Keratinocyte (primary cell): ENCODE measurements around the gene TADA2B. TPM values are rescaled to one million over a fixed set of nuclear protein-coding genes. Genes with fewer than 3 reads are reported as not detected.

Source experiments
- DNase-seq: peaks from one replicate; pipeline ENCODE4 v3.0.0-alpha.2; 2011; ENCODE audit warnings: low read depth, missing footprints, low spot score
- FAIRE-seq: peaks from 2 replicates; lab custom pipeline; 2011; peaks lifted over from hg19 to GRCh38; lab: Jason Lieb, UNC
- H2AFZ ChIP-seq: 2 replicates; pipeline ENCODE4 v1.6.0; 2012; ENCODE audit warnings: low read length, control low read depth, inconsistent platforms; ENCODE audit not compliant: control insufficient read depth
- H3K27ac ChIP-seq: 2 replicates; pipeline ENCODE4 v1.5.1; 2011; ENCODE audit warnings: low read length; ENCODE audit not compliant: control insufficient read depth, insufficient read depth
- H3K27me3 ChIP-seq: 3 replicates; pipeline ENCODE4 v1.6.0; 2011; ENCODE audit warnings: low read length; ENCODE audit not compliant: control insufficient read depth, insufficient read depth; ENCODE audit errors: extremely low read depth
- H3K36me3 ChIP-seq, 2 experiments: 2 replicates in 1 of 2; 3 replicates in 1 of 2; pipeline ENCODE4 v1.5.1; 2011; ENCODE audit warnings: low read length in 2 of 2, mild to moderate bottlenecking in 1 of 2; ENCODE audit not compliant: control insufficient read depth in 2 of 2, insufficient read depth in 2 of 2; ENCODE audit errors: extremely low read depth in 1 of 2
- H3K4me1 ChIP-seq: 3 replicates; pipeline ENCODE4 v1.5.1; 2011; ENCODE audit warnings: low read length; ENCODE audit not compliant: control insufficient read depth, insufficient read depth; ENCODE audit errors: extremely low read depth
- H3K4me2 ChIP-seq: 3 replicates; pipeline ENCODE4 v1.6.0; 2011; ENCODE audit warnings: low read depth, low read length; ENCODE audit not compliant: control insufficient read depth, insufficient read depth; ENCODE audit errors: extremely low read depth
- H3K4me3 ChIP-seq, 3 experiments: fragments of 200-600 bp in 1 of 3; sonication (generic) in 1 of 3; 2 replicates in 2 of 3; 3 replicates in 1 of 3; pipeline ENCODE4 v1.5.1; 2011 to 2016; ENCODE audit warnings: low read length in 3 of 3, mild to moderate bottlenecking in 3 of 3, control low read depth in 2 of 3, inconsistent platforms in 1 of 3, low read depth in 1 of 3, mixed read lengths in 1 of 3, mixed run types in 1 of 3, moderate library complexity in 1 of 3; ENCODE audit not compliant: control insufficient read depth in 2 of 3, insufficient read depth in 2 of 3; ENCODE audit errors: extremely low read depth in 1 of 3
- H3K79me2 ChIP-seq: 2 replicates; pipeline ENCODE4 v1.6.0; 2012; ENCODE audit warnings: low read length; ENCODE audit not compliant: control insufficient read depth, insufficient read depth
- H3K9ac ChIP-seq: 3 replicates; pipeline ENCODE4 v1.6.0; 2011; ENCODE audit warnings: low read length; ENCODE audit not compliant: control insufficient read depth, insufficient read depth; ENCODE audit errors: extremely low read depth
- H3K9me1 ChIP-seq: 3 replicates; pipeline ENCODE4 v1.6.0; 2011; ENCODE audit warnings: low read length; ENCODE audit not compliant: control insufficient read depth, insufficient read depth; ENCODE audit errors: extremely low read depth
- H3K9me3 ChIP-seq: 2 replicates; pipeline ENCODE4 v1.5.1; 2012; ENCODE audit warnings: low read depth, low read length; ENCODE audit not compliant: control insufficient read depth
- H4K20me1 ChIP-seq: 3 replicates; pipeline ENCODE4 v1.6.0; 2011; ENCODE audit warnings: low read length; ENCODE audit not compliant: control insufficient read depth, insufficient read depth; ENCODE audit errors: extremely low read depth
- EZH2 ChIP-seq: IDR thresholded peaks from one replicate; pipeline ENCODE4 v1.6.1; 2012; ENCODE audit warnings: inconsistent platforms, mild to moderate bottlenecking, low read length, moderate library complexity
- dilution Hi-C: fragments of 300-500 bp; cut with MboI; formaldehyde crosslinking; loops from one replicate; pipeline ENCODE4 v1.7.0; 2020; ENCODE audit warnings: low sequenced_read_pairs; ENCODE audit not compliant: extremely low pct_ligation_motif_present
- polyA plus RNA-seq, 5 experiments: library from polyadenylated mRNA; depleted of rRNA in 3 of 5; stranded (reverse) in 3 of 5; stranded (forward) in 1 of 5; unstranded in 1 of 5; fragments of >200 nt; gene quantifications; 1 replicate in 1 of 5; 2 replicates in 3 of 5; 3 replicates in 1 of 5; pipeline versions ENCODE4 v1.2.1 to v1.2.3, GENCODE V29; 2011 to 2012; ENCODE audit warnings: missing spikeins in 2 of 5, low read depth in 1 of 5, low replicate concordance in 1 of 5
- TF ChIP-seq, protein P1 (sequence below), 3 experiments: IDR thresholded peaks in 1 of 3; conservative IDR thresholded peaks in 1 of 3; optimal IDR thresholded peaks in 1 of 3; 2 replicates in 2 of 3; 3 replicates in 1 of 3; pipeline versions ENCODE3 to v1.5.1; 2011; ENCODE audit warnings: low read length in 3 of 3, mild to moderate bottlenecking in 3 of 3, moderate library complexity in 2 of 3, control low read depth in 1 of 3, inconsistent platforms in 1 of 3; ENCODE audit not compliant: insufficient read depth in 2 of 3; ENCODE audit errors: extremely low read depth in 1 of 3

The TADA2B gene
- polyA plus RNA-seq, 1 donor (not counting 4 experiments of a cell fraction or from before 2014, with no cell fraction given), result 5.3 TPM

DNA sequence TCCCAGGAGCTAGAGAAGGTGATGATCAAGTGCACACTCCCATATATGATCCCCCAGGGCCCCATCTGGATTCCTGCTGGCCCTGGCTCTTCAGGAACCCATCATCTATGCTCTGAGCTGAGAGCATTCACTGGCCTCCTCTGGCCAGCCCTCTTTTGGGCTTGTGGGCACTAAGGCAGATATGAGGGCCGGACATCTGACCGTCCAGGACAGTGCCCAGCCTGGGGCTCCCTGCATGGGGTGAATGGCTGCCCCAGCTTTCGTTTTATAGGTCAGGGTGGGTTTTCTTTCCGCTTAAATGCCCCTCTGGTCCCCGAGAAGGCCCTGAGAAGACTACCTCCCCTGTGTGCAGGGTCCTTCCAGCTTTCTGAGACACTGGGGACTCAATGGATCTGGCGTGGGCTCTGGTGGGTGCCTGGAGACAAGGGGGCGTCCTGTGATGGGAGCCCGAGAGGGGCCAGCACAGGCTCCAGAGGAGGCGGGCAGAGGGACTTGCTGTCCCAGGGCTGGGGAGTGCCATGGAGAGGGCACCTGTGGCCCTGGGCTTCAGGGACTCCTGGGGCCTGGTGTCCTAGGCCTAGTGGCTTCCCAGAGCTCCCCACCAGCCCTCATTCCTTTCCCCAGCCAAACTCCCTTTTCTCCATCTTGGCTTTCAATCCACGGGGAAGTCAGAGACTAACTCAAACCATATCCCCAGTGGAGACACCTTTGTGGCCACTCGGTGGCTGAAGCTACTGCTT lies 64.2 kb downstream of the TADA2B start:
- Histone ChIP-seq H3K36me3 (no peaks in the 10 kb centered on the region), H3K27me3 (peaks cover 9% of the 10 kb centered on the region), H4K20me1 (no peaks in the 10 kb centered on the region), H3K9ac (no peak overlapping the region), H3K4me1 (peaks cover 6% of the 10 kb centered on the region), H3K9me3 (no peaks in the 10 kb centered on the region), H3K27ac (no peak overlapping the region), H3K4me3 (no peak overlapping the region), H3K4me2 (no peak overlapping the region), H3K79me2 (no peaks in the 10 kb centered on the region), H2AFZ (no peak overlapping the region), H3K9me1 (no peaks in the 10 kb centered on the region)
- no peak for DNase-seq
- FAIRE-seq, result no peak
- dilution Hi-C loops, result no loop called here
- TF ChIP-seq, protein P1, sequence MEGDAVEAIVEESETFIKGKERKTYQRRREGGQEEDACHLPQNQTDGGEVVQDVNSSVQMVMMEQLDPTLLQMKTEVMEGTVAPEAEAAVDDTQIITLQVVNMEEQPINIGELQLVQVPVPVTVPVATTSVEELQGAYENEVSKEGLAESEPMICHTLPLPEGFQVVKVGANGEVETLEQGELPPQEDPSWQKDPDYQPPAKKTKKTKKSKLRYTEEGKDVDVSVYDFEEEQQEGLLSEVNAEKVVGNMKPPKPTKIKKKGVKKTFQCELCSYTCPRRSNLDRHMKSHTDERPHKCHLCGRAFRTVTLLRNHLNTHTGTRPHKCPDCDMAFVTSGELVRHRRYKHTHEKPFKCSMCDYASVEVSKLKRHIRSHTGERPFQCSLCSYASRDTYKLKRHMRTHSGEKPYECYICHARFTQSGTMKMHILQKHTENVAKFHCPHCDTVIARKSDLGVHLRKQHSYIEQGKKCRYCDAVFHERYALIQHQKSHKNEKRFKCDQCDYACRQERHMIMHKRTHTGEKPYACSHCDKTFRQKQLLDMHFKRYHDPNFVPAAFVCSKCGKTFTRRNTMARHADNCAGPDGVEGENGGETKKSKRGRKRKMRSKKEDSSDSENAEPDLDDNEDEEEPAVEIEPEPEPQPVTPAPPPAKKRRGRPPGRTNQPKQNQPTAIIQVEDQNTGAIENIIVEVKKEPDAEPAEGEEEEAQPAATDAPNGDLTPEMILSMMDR (optimal IDR thresholded peaks at IDR 0.05 in 1 of 3, IDR thresholded peaks at IDR 0.05 in 1 of 3, conservative IDR thresholded peaks at IDR 0.05 in 1 of 3; ENCODE audit: extremely low read depth in 1 of 3, insufficient read depth in 2 of 3, low read length in 3 of 3), result no peak
- TF ChIP-seq EZH2, result no peak

Other genes with a start within 250 kb of the TADA2B start
- gene TBC1D14, start 133.5 kb upstream of the TADA2B start, polyA plus RNA-seq, result 49.8 to 55.1 TPM (median 52.0 TPM) in 3 replicates
- gene GRPEL1, start 24.7 kb downstream of the TADA2B start, polyA plus RNA-seq, result 30.4 to 76.8 TPM (median 59.1 TPM) in 3 replicates
- gene SORCS2, start 149.2 kb downstream of the TADA2B start, polyA plus RNA-seq, result 0.01 to 0.40 TPM (median 0.09 TPM) in 3 replicates